Cerebellar nuclear complex (tissue), 1 donor: ENCODE results near the gene KIAA0753.
A peak's percentile ranks its signal among the peaks of the same experiment; 100 is the strongest.
"Not testable (repeated sequence)": the region's sequence is repeated elsewhere in the genome, so short reads cannot be mapped to it uniquely, and the experiment has no call there.

Source experiments
- DNase-seq, 2 experiments: peaks; one replicate each; lab custom pipeline; 2025; lab: John Stamatoyannopoulos, UW

Gene KIAA0753

GRCh38 chr17:6668727-6669425 lies 28.4 kb upstream of the KIAA0753 start:
- DNase-seq: no peak

- no peak for DNase-seq
These were observed 27.7 kb upstream of the KIAA0753 start for GRCh38 chr17:6668219-6668618.

DNA sequence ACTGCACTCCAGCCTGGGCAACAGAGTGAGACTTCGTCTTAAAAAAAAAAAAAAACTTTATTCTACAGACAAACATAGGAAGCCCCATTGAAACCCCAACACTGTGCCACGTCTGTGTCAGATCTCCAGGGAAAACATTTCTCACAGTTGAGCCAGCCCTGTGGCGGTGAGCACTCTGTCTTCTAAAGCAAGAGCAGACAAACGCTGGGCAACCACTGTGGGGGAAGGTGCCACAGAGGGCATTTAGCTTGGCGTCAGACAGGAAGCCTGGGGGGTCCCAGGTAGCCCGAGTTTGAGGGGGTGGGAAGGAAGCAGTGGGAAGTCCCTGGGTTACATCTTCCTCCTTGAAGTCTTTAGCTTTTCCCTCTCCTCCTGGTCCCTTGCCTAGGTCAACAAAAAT lies 27.0 kb upstream of the KIAA0753 start:
- no peak for DNase-seq

DNA sequence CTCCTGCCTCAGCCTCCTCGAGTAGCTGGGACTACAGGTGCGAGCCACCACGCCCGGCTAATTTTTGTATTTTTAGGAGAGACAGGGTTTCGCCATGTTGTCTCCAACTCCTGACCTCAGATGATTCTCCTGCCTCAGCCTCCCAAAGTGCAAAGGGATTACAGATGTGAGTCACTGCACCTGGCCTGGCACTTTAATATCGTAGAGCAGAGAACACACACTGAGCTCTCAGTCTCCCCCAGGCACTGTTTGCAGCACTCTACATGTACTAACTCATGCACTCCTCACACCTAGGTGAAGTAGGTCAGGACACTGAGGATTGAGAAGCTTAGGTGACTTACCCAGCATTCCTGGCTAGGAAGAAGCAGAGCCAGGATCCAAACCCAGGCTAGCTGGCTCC lies 26.0 kb upstream of the KIAA0753 start:
- no peak for DNase-seq

- peak in 1 of 2 experiments; percentile 33 for DNase-seq
These were observed 25.6 kb upstream of the KIAA0753 start for GRCh38 chr17:6666077-6666521.

GRCh38 chr17:6663200-6663599 lies 22.7 kb upstream of the KIAA0753 start:
- DNase-seq: not testable (repeated sequence)

DNA sequence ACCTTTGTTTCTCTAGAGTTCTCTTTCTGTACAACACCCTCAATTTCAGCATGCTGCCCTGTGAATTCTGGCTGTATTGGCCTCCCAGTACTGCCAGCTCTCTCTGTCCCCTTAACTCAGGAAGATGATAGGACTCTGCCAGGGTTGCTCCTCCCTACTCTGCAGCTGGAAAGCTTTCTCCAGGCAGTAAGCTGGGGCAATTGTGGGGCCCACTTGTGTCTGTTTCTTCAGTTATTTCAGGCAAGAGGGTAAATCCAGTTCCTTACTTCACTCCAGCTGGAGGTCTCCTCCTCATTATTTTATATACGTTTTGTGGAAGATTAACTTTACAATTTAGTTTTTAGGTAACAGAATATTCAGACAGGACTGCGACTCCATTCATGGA lies 20.9 kb upstream of the KIAA0753 start:
- no peak for DNase-seq

DNA sequence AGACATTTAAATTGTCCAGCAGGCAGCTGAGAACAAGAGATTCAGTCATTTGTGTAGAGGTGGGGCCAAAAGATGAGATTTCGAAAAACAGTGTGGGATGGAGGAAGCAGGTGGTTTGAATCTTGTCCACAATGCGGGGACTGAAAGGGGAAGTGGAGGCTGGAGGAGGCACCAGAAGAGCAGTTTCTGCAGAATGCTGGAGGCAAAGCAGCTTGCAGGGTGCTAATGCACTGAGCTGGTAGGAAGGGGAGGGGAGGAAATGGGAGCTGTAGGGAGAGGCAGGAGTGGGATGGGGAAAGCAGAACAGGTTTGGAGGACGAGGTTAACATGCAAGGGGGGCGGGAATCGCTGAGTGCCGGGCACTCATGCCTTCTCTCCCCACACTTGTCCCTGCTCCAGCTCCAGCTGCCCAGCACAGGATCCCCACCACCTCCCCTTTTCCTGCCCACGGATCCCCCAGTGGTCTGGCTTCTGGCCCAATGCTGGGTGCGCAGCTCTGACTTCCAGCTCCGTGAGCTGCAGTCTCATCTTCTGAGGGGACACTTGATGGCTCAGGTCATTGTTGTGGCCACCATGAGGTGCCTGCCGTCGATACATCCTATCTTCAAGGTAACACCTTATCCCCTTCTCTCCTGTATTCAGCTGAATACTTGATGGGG lies 20.4 kb upstream of the KIAA0753 start:
- no peak for DNase-seq

DNA sequence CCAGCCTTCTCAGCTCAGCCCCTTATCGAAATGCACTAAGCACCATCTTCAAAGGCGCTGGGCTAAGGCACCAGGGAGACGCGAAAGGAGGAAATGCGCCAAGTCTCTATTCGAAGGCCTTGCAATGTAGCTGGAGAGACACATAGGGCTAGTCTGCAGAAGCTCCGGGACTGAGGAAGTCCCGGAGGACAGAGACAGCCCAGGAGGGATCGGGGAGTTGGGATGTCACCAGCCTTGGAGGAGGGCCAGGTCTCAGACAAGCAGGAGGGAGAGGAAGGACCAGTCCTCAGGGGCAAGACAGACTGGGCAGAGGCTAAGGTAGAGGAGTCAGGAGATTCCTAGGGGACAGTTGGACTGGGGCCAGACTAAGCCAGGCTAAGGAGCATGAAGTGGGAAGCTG lies 19.6 kb upstream of the KIAA0753 start:
- no peak for DNase-seq

GRCh38 chr17:6658411-6658810 lies 17.9 kb upstream of the KIAA0753 start:
- DNase-seq: not testable (repeated sequence)

- no peak for DNase-seq
These were observed 17.2 kb upstream of the KIAA0753 start for GRCh38 chr17:6657633-6658287.

DNA sequence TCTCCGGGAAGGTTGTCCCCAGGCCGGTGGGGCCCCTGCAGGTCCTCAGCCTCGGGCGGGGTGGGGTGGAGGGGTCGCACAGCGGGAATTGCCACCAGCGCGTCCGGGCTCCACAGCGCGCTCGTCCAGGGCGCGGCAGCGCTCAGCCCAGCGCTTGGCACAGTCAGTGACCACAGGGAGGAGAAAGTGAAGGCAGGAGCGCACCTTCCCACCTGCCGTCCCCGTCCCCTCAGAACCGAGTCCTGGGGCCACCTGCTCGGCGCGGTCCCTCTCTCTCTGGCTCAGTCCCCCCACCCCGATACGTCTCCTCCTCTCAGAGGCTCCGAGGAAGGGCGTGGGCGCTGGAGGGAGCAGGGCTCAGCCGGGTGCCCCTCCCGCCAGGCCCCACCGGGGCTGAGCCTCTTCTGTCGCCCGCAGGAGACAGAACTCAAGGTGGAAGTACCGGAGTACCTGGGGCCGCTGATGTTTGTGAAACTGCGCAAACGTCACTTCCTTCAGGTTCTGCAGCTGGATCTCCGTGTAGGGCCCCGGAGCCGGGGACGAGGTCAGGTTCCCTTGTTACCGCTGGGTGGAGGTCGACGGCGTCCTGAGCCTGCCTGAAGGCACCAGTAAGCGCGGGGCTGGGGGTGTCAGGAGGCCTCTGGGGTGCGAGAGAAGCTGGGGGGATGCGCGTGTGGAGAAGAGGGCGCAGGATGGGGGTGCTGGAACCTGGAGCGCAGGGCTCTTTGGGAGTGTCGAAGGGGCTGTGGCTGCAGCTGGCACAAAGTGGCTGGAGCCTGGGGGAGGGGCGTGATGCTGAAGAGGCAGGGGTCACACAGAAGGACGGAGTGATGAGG lies 16.5 kb upstream of the KIAA0753 start:
- DNase-seq: not testable (repeated sequence)

DNA sequence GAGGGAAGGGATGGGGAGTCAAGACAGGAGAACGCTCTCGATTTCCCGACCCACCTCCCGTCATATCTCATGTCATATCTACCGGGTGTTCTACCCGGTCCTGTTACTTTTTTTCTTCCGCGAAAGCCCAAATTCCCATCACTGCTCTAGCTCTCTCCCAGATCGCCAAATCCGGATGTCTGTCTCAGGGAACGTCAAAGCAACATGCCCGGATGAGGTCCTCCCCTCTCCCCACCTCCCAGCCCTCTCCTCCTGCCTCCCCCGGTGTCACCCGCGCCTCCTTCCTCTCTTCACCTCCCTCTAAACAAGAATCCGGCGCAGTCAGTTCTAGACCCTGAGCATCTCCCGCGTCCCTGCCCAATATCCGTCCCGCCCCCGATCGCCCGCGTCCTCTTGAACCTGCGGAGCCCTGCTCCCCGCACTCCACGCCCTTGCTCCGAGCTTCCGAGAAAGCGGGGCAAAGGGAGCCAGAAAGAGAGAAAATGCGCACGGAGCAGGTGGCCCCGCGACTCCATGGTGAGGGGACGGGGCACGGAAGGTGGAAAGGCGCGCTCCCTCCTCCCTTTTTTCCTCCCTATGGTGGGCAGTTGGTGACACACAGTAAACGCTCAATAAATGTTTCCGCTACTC lies 15.3 kb upstream of the KIAA0753 start:
- not testable (repeated sequence) for DNase-seq

DNA sequence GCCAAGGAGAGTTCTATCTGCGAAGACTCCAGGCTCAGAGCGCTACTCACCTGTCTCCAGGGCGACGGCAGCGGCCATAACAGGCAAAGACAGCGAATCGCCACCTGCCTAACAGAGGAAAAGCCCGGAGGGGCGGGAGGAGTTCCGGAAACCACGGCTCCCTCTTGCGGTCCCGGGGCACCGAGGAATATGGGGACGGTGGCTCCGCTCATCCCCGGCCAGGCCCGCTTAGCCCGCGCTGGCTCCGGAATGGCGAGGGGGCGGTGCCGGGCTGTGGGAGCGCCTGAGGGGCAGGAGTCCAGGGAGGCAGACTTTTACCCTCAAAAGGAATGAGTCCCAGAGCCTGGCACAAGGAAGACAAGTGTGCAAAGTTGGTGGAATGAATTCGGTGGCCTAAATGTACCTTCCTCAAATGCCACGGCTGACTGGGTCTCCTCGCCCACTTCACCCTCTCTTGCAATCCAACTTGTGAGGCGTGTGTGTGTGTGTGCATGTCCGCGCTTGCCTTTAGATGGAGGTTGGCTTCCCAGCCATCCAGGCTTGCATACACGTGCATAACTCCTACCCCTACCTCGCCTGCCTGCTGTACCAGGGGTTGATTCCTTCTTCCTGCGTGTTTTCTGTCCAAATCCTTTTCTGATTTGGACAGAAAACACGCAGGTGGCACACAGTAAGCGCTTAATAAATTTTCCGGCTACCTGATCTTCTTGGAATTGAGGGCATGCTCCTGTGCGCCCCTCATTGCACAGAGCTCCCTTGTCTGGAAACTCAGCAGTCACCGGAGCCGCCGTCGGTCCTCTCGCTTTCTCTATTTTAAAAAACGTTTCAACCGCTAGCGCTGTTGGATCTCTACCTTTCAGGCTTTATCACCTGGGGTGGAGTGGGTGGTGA lies 14.6 kb upstream of the KIAA0753 start:
- DNase-seq: no peak

- no peak for DNase-seq
These were observed 11.5 kb upstream of the KIAA0753 start for GRCh38 chr17:6651919-6652452.

DNA sequence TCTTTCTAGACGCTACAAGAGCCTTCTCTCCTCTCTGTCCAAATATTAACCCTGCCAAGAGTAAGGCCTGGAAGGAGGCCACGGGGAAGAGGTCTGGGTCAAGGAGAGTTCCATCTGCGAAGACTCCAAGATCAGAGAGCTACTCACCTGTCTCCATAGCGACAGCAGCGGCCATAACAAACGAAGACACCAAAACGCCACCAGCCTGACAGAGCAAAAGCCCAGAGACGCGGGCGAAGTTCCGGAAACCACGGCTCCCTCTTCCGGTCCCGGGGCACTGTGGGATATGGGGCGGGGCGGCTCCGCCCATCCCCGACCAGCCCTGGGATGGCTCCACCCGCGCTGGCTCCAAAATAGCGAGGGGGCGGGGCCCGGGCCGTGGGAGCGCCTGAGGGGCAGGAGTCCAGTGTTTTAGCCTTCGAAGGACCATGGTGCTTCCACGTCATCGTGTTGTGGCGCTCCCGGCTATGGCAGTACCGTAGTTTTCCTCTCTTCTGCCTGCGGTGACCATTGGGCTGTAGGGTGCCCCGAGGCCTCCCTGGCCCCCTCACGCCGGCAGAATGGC lies 10.9 kb upstream of the KIAA0753 start, which contains the start of the genes C17orf100 and MED31:
Gene C17orf100 (plus strand): TSS at position 409 of the 565 bp plus-strand sequence. CDS start 152 bp downstream, at position 561.
Gene MED31 (minus strand): TSS at position 252 of the 565 bp plus-strand sequence. CDS start 77 bp downstream, at position 175.
- DNase-seq: peak; percentile 59 to 71

GRCh38 chr17:6648181-6648580 lies 7.7 kb upstream of the KIAA0753 start:
- DNase-seq: no peak

DNA sequence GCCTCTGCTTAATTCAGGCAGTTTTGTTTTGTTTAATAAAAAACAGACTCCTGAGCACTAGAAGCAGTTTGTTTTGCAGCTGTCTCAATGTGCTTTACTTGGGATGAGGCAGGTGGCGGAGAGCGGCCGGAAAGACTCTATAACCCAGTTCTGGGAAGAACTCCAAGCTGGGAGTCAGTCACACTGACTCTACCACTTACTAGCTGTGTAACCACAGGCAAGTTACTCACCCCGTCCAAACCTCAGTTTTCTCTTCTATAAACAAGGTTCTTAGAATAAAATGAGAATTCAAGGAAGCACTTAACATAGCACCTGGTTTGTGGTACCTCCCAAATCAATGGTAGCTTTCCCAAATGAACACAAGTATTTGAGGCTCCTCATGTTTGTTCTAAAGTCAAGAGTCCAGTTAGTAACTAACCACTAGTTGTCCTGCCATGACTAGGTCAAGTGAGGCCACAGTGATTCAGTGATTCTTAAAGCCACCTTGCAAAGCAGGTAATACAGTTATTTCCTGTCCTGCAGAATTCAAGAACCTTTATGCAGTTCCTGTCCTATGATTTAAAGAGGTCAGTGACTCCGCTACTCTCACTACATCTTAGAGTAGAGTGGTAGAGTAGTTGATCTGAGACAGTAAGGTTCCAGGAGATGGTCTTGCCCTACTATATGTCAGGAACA lies 3.1 kb upstream of the KIAA0753 start:
- DNase-seq: no peak

DNA sequence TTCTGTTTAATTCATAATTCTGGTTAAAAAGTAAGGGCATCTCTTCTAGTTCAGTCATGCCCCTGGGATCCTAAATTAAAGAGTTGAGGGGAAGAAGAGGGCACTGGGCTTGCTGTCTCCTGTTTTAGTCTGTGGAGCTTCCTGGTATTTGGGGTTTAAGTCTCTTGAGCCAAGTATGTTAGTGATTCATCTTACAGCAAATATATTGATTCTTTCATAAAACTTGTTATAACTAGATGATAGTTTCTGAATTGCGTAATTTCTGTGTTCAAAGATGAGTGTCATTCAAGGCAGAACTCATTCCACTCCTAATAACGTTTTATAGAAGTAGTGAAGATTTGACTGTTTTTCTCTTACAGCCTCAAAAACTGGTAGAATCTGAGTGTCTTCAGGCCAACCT lies 2.1 kb upstream of the KIAA0753 start:
- DNase-seq: no peak
